HT1080 (cell line): Measurements from ENCODE around the gene ANKFN1. TPM values are rescaled to one million over a fixed set of nuclear protein-coding genes. Genes with fewer than 3 reads are reported as not detected.
A peak's percentile ranks its signal among the peaks of the same experiment; 100 is the strongest.

Source experiments
- DNase-seq: peaks from one replicate; pipeline ENCODE4 v3.0.0-alpha.2; 2015; ENCODE audit warnings: low read depth
- total RNA-seq: library from RNA; depleted of rRNA; stranded (reverse); fragments of >200 nt; shearing (Covaris generic); gene quantifications from 2 replicates; pipeline ENCODE4 v1.2.3, GENCODE V29; 2014

Gene ANKFN1
- total RNA-seq, 1 experiment from 2014 or later = 0.10 TPM

DNA sequence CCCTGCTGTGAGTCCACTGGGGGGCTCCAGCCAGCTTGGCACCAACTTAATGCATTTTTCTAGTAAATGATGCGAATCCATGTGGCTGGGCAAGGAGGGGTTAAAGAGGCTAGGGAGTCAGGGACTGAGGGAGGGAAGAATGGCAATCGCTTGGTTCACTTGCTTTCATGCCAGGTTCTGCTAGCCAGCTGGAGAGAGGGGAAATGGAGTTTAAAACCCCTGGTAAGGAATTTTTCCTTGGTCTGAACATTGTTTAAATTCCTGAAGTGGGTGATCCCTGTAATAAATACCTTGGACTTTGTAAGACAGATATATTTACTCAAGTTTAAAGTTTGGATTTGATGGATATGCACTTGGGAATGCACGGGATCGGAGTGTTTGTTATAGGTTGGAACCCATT, 22.8 kb downstream of the ANKFN1 start:
- DNase-seq = no peak

GRCh38 chr17:56177361-56177760, 24.1 kb downstream of the ANKFN1 start:
- DNase-seq = no peak

DNA sequence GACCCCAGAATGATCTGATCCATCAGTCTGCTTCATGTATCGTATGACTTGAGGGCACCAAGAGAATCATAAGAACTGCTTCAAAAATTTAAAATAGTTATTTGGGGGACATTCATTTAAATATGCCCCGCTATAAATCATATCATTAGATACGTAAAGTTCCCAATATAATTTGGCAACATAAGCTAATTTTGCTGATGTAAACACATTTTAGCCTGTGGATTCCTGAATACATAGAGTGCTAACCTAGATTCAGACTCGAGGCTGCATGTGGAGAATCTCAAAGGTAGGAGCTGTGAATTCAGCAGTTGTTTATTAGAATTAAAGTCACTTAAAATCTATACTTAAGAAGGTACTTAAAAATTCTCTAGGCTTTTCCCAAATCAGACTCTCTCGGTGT, 24.9 kb downstream of the ANKFN1 start:
- DNase-seq = no peak

DNA sequence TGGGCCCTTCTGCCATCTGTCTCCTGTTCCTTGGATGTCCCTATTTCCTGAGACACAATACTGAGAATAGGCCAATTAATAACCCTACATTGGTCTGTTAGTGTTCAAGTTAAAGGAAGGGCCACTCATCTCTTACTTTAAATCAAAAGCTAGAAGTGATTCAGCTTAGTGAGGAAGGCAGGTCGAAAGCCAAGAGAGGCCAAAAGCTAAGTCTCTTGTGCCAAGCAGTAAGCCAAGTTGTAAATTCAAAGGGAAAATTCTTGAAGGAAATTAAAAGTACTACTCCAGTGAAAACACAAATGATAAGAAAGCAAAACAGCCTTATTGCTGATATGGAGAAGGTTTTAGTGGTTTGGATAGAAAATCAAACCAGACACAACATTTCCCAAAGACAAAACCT, 28.8 kb downstream of the ANKFN1 start:
- no peak for DNase-seq

DNA sequence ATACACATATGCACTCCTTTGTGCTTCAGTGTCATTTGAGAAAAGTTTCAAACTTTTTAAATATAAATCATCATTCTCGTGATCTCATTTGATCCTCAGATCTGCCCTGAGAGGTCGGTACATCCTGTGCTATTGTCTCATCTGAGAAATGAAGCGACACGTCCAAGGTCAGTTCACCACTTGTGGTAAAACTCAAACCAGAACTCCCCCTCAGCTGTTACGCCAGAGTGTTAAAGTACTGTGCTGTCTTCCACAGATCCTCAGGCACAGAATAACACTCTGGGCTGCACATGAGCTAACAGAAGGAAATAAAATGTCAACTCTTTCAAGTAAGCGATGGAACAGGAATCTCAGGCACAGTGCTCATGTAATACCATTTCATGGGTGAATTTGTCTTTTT, 31.4 kb downstream of the ANKFN1 start:
- no peak for DNase-seq

- peak; percentile 25 for DNase-seq
Observed at GRCh38 chr17:56185491-56186221, 32.4 kb downstream of the ANKFN1 start.

GRCh38 chr17:56186222-56186786, 33.0 kb downstream of the ANKFN1 start:
- peak; percentile 89 for DNase-seq

DNA sequence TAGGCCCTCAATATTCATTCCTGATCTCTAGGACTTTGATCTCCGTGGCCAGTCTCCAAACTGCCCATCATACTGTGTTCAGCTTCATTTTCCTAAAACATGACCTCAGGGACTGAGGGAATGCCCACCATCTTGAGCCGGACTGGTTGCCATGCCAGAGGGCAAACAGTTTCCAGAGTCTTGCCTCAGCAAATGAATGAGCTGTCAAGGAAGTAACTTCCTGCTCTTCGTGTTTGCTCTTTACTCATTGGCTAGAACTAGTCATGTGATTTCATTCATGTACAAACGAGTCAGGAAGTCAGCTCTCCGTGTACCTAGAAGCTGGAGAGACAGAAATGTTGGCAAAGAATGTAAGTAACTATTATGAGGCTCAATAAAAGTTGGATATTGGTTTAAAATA, 50.2 kb downstream of the ANKFN1 start:
- peak; percentile 77 for DNase-seq

DNA sequence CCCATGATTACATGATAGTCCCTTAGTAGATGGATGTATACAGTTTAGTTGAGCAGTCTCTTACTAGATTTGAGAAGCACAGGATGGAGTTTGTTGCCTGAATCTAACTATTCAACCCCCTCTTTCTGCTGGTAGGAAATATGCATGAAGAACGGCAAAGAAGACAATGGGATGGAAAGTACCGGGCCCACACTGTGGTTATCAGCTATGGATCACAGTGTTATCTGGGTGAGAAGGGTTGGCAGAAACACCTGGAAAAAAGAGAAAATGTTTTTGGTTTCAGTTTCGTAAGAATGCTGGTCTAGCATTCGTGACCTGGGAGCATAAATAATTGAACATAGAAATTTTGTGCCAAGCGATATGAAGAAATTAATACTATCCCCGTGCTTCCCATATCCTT, 53.1 kb downstream of the ANKFN1 start:
- DNase-seq = no peak

DNA sequence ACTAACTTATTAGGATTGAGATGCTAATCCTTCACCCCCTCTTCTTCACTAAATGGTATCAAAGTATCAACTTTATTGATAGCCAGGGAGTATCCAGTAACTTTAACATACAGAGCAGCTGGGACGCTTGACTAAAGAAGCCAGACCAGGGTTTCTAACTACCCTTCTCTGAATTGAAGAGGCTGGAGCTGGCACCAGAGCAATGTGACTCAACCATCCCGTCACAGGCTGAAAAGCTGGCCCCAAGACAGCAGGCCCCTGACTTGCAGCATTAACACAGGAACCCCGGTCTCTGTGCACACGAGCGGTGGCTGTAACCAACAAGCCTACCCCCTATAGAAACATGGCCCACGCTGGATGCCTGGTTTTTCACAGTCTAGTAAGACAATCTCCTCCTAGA, 59.8 kb downstream of the ANKFN1 start:
- DNase-seq = no peak

- DNase-seq = no peak
Observed at GRCh38 chr17:56217921-56218320, 64.6 kb downstream of the ANKFN1 start.

GRCh38 chr17:56222255-56222654, 69.0 kb downstream of the ANKFN1 start:
- DNase-seq = no peak

- DNase-seq = no peak
Observed at GRCh38 chr17:56230660-56231059, 77.4 kb downstream of the ANKFN1 start.

DNA sequence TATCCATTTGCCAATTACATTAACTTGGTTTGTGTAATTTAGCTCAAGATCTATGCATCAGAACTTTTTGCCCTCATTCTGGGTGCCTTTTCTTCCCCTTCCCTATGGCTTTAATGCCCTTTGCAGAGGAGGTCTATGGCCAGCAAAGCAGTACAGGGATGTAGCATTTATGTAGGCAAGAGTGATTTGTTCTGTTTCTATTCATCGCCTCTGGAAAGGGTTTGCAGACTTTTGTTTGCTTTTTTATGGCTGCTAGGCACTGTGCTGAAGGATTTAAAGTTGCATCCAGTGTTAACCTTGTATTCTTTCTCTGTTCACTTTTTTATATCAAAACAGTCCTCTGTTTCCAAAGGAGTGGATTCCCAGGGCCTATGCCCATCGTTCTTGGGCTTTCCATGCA, 78.0 kb downstream of the ANKFN1 start:
- DNase-seq = no peak

DNA sequence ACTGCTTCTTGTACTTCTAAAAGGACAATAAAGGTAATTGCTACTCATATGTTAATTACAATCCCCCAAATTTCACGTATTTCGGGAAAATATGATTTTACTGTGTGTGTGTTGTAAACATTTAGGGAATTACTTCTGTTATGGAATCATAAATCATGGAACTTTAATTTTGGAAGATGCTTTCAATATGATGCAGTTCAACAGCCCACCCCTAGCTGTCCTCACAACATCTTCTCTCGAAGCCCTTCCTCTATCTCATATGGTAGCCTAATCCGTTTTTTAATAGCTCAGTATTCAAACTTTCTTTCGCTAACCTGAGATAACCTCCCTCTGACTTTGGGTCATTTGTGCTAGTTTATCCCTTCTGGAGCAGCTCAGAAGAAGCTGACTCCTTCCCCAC, 78.4 kb downstream of the ANKFN1 start:
- no peak for DNase-seq

DNA sequence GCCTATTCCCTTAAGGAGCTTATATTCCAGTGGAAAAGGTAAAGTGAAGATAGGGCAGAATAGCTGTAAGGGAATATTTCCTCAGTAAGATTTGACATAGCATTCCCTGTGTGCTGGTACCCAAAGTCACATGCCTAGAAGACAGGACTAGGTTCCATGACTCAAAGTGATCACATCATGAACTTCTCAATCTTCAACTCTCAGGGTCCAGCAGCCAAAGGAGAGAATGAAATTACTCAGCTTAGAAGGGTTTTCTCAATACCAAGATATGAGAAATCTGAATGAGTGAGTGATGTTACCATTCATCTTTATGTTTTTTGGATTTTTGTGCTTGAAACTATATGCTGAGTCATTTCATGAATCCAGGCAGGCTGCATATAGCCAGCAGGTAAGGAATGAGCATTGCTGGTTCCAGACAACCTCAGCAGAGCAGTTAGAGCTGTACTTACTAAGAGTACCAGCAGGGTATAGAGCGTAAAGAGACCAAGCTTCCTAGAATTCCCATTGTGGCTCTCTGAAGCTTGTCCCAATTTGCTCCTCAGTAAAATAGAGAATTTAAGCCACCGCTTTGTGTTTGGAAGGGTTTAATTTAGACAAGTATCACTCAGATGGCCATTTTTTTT, 91.1 kb downstream of the ANKFN1 start:
- DNase-seq = peak; percentile 3

DNA sequence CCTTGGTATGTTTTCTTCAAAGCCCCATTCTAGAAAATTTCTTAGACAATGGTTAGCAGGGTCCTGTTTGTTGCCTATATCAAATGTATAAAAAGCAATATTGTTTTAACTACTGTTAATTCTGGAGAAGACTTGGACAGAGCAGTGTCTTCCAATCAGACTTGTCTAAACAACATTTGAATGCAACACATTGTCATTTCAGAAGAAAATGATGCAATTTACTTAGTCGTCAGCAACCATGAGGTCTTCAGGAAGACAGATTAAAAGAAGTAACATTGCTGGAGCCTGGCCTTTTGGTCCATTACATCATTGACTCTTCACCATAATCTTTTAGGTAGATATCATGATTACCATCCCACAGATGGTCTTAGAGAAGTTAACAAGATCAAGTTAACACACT, 94.5 kb downstream of the ANKFN1 start:
- no peak for DNase-seq

DNA sequence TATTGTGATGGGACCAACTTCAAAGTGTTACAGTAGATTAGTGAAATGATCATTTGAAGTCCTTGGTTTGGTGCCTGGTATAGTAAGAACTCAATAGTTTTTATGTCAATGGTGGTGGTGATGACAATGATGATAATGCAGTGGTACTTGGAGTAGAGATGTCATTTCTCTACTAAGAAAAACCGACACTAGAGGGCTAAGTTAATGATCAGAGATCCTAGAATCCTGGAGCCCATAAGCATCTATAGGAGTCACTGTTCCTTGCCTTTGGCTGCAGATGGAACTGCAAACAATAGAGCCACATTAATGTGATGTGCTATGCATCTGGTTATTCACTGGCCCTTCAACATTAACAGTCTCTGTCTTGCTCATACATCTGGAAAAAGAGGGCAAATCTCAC, 103.8 kb downstream of the ANKFN1 start:
- no peak for DNase-seq

DNA sequence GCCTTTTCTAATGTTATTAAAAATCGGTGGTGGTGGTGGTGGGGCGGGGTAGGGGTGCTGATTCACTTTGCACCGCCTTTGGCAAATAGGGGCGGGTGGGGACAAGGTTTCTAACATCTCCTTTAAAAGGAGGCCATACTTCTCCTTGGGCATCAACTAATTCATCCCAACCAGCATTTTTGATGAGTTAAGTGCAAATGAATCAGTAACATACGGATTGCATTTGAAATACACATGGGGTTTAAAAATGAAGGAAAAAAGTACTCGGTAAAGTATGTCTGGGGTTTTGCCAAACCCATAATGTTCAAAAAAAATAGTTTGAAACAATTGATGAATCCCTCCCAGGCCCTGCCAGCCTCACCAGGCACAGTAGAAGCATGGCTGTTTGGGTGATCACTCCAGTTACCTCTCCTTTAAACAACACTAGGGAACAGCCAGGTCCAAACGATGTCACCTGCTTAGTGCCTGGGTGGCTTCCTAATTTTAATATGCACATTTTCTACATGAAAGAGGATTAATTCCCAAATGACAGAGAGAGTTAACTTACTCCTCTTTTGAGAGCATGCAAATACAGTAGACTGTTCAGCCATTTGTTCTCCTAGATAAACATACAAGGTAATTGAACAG, 107.2 kb downstream of the ANKFN1 start:
- DNase-seq = no peak

DNA sequence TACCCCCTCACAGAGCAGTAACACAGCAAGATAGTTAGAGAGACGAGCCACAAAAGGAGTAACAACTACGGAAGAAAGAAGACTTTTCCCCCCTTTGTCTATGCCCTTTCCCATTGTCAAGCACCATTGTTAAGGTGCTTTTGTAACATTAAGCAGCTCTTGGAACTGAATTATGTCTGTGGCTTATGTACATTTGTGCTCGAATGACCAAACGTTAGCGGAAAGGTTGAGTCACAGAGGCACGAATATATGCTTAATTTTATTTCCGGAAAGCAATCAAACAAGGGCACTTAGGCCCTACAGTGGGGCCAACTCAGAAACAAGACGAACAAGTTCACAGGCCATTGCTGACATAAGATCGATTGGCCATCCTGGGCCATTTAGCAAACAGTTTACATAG, 109.5 kb downstream of the ANKFN1 start:
- DNase-seq = no peak

DNA sequence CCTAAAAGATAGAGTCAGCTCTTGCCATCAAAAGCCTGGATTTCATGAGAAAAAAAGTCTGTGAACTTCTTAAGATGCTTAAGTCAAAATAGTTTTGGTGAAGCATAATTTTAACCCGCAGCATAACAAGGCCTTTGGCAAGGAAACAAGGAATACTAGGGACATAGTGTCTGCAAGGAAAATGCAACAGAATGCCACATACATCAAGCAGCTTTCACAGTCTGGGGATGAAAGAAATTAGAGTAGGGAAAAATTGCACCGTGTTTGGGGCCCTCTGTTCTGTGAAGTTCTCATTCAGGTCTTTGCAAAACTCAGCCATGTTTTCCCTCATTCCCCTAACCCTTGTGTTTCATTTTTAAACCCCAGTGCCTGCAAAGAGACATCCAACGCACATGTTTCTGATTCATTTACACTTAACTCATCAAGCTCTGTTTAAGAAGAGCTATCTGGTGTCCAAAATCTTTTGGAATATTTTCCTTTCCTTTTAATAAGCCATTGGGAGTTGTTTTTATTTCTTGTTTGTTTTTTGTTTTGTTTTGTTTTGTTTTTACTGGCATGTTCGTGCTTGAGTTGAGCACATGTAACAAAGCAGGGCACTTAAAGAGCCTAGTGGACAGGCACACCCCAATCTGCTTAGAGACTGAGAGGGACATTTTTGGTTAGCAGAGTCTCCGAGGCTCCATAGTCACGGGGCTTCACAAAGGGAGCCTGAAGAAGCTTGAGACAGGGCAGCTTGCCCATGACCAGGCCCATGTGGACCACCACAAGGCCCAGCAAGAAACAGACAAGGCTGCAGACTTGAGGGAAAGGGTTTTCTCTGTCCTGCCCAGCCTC, 116.5 kb downstream of the ANKFN1 start:
- DNase-seq = no peak

GRCh38 chr17:56274491-56274890, 121.2 kb downstream of the ANKFN1 start:
- no peak for DNase-seq
